SK-N-MC (cell line): ENCODE measurements around the gene PLXNA4.

Source experiments
- EZH2 ChIP-seq: fragments of 200-600 bp; sonication (generic); IDR thresholded peaks from one replicate; pipeline ENCODE4 v1.6.1; 2017; ENCODE audit warnings: antibody characterized with exemption
- POLR2AphosphoS5 ChIP-seq: IDR thresholded peaks from 2 replicates; pipeline ENCODE4 v1.6.1; 2012; ENCODE audit warnings: mild to moderate bottlenecking, low read depth, low read length, borderline replicate concordance

DNA sequence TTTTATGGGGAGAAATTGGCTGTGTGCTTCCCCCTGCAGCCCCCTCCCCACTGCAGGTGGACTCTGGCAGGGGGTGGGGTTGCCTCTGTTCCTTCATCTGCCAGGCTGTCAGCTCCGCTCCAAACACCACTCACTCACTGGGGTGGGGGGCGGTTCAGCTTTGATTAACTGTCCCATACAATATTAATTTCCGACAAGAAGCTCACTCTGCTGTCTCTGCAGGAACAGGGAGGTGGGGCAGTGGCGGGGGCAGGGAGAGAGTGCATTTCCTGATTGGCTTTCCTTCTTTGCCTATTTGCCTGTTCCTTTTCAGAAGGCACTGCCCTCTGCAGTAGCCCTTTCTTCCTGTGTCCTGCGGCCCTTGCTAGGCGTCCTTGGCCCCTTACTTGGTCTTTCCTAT lies 500.8 kb downstream of the PLXNA4 start:
- no peak for TF ChIP-seq EZH2
- TF ChIP-seq POLR2AphosphoS5, result no peak
